ENCODE measurements around the gene LCORL.
"Not testable (repeated sequence)": the region's sequence is repeated elsewhere in the genome, so short reads cannot be mapped to it uniquely, and the experiment has no call there.

GRCh38 chr4:17850295-17850694 lies 171.3 kb downstream of the LCORL start:
- TF ChIP-seq CTCF, POLR2A (IDR thresholded peaks at IDR 0.05): not testable (repeated sequence)

All from Peyer's patch (tissue), 4 donors.